Loucy (cell line): Measurements from ENCODE around the gene ASTN2.

Experiments
- CTCF ChIP-seq: fragments of 200-600 bp; sonication (generic); conservative IDR thresholded peaks from 2 replicates; pipeline ENCODE4 v1.5.1; 2014; ENCODE audit warnings: mild to moderate bottlenecking, antibody characterized with exemption, low read length
- EZH2phosphoT487 ChIP-seq: fragments of 200-600 bp; IDR thresholded peaks from 2 replicates; pipeline ENCODE4 v1.6.1; 2018; ENCODE audit warnings: antibody characterized with exemption, mild to moderate bottlenecking, moderate library complexity, borderline replicate concordance

GRCh38 chr9:117290306-117290840, 124.5 kb downstream of the ASTN2 start:
- TF ChIP-seq CTCF (no peak), EZH2phosphoT487 (no peak)
